HG03103 (cell line): Measurements from ENCODE around the gene KIRREL3.
A peak's percentile ranks its signal among the peaks of the same experiment; 100 is the strongest.

Experiments
- ATAC-seq: cut with Tn5 transposase; IDR thresholded peaks from one replicate; pipeline ENCODE4 v1.9.1; 2021; ENCODE audit warnings: low read depth; ENCODE audit not compliant: unreplicated experiment

KIRREL3 gene

DNA sequence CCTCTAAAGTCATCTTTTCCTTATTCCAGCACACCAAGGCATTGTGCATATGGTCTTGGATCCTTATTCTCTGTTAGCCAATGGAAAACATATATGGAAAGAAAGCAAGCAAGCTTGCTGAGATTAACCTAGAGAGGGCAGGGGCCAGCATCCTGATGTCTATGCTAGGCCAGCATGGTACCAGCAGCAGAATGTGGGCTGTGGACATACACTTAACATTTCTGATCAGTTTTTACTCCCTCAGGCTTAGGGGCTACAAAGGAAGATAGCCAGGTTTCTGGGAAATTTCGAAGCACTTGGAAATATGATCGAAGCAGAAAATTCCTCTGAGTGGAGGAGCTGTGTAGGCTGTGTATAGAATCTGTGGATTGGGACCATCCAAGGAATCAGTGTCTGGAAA, 578.1 kb downstream of the KIRREL3 start:
- ATAC-seq, result no peak

DNA sequence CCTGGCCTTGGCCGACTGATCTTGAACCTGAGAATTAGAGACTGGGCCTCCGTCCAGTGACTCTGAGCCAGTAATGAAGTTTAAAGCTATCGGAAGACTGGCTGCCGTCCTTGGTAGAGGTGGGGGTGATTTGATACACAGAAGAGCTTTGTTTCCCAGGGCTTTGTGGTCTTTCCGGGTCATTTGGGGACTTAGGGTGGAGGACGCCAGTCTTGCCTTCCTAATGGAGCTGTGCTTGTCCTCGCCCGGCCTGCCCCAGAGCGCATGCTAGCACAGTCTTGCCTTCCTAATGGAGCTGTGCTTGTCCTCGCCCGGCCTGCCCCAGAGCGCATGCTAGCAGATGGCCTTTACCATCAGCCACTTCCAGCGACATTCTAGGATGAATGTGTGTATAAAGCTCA, 579.3 kb downstream of the KIRREL3 start:
- no peak for ATAC-seq

DNA sequence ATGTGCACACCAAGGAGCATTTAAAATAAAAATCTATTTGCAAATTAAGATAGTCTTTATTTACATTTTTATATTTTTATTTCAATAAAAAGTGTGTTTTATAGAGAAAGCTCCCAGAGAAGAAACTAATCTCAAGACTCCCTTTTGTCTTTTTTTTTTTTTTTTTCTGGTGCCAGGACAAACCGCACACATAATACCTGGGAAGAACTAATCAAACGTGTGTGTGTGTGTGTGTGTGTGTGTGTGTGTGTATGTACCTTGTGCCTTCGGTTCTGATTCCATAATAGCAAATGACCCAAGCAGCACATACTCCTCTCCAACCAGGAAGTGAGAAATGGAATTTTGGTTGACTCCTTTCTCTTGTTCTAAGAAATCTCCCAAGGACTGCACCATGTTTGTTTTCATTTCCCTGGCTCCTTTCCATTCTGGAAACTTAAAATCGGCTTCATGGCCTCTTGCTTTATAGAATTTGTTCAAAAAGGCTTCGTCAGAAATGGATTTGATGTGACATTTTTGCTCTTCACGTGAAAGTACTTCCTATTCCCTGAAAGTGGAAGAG, 579.8 kb downstream of the KIRREL3 start:
- no peak for ATAC-seq

DNA sequence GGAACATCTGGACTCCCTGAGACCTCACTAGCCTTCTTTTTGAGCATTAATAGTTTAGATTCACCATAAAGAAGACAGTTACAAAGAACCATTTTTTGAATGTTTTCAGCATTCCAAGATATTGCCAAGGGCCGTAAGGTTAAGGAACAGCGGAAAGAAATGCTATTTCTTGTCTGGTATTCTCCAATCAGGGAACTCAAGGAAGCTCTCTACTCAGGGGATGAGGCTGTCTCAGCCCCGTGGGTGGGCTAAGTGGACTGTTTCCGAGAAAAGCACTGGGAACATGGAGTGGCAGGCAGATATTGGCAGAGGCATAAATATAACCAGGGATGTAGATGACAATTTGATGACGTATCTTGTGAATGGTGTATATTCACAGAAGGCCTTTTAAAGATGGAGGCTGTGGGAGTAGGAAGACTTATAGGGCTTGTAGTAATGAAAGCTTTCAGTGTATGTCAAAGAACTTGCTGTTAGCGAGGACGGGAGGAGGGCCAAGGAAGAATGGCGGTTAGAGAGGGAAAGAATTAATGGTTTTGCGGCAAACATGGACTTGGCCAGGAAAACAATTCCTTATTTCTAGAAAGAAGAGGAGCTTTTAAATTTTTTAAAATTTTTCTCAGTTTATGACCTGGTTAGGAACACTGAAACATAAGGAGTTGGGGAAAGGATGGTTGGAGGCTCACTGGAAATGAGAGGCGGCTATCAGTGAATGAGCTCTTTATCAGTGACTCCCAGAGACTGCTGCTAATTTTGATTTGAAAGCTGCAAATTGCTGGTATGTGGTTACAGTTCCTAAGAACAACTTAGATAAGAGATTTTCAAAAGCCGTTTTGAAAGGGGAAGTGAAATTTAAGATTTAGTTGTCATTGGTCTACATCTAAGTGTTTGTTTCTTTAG, 580.5 kb downstream of the KIRREL3 start:
- peak; percentile 78 for ATAC-seq

DNA sequence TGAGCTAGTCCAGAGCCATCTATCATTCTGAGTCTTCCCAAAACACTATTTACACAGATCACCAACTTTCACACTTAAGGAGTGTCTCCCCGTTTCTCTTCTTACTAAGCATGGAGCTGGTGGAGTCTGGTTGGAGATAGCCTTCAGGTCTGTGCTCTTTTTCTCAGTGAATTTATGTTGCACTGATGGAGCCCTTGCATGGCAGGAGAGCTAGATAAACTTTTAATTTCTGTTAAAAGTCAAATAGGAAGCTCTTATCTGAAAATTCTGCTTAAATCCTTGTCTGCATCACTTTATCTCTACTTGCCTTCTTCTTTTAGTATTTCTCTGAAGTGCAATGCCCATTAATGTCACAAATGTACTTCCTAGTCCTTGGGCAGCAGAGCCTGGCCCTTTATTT, 581.7 kb downstream of the KIRREL3 start:
- ATAC-seq, result no peak

DNA sequence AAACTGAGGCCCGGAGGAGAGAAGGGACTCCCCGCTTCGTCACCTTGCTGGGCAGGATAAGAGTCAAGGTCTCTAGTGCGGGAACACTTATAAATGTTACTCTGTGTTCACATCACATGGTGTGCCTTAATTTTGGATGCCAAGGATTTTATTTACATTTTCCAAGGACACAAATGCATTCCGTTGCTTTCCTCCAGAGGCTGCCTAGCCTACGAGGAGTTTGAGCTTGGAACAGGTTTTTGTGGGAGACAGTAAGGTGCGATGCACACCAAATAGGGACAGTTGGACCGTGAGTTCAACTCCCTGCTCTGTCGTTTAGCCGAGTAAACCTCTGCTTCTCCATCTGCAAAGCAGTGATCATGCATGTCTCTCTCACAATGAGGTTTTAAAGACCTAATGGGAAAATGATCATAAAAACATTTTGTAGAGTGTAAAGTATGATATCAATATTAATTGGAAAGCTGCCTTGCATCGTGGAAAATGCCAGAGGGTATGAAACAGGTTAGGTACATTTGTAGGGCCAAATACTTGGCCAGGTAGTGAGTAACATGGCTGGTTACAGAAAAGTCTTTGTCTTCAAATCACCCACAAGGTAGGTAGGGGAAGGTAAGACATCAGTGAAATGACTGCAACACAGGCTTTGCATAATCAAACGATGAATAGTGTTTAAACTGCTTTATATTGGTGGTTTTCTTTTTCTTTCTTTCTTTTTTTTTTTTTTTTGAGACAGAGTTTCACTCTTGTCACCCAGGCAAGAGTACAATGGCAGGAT, 583.3 kb downstream of the KIRREL3 start:
- ATAC-seq, result no peak

DNA sequence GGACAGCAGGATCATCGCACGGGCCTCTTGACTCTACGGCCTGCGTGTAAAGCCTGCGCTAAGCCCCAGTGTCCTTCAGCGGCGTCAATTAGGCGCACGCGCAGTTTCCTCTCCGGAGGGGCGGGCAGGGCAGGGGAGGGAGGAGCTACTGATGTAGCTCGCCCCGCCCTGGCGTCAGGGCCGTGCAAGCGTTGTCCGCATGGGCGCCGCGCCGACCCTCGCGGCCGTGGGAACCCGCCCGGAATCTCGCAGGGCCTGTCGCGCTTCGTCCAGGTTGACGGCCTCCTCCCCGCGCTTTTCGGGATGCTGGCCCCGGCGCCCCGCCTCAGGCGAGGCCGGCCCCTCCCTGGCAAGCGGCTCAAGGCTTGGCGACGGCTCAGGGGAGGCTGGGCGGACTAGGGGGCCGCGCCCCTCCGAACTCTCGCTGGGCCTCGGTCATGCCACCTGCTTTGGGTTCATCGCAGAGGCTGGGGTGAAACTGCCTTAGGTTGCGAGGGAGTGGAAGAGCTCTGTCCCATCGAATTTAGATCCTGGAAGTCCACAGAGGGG, 584.0 kb downstream of the KIRREL3 start:
- ATAC-seq, result peak; percentile 67

DNA sequence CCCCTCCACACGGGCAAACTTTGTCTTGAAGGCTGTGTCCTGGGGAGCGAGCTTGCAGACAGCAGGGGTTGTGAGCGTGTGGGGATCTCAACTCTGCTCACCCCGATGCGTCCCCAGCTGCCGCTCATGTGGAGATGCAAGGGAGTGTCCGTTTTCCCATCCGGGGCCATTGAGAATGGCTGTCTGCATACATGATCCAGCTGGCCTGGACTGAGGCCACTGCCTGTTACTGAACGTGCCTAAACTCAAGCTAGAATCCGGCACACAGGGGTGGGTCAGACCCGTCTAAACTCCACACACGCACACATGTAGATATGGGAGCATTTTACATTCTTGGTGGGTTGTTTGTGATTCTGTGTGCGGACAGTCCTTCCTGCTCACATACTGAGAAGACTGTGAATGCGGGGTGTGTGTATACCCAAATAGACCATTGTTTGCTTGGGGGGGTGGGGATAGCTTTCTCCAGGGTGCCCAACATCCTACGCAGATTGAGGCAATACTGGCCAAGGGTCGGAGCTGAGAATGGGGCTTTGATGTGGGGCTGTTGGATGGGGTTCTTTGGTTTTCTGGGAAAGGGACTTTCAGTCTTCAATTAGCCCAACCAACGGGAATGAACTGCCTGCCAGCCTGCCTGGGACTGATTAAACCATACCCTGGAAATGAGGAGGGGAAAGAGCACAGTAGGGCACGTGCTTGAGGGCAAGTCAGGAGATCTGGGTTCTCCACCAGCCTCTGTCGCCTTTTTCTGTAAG, 584.7 kb downstream of the KIRREL3 start:
- ATAC-seq, result no peak

DNA sequence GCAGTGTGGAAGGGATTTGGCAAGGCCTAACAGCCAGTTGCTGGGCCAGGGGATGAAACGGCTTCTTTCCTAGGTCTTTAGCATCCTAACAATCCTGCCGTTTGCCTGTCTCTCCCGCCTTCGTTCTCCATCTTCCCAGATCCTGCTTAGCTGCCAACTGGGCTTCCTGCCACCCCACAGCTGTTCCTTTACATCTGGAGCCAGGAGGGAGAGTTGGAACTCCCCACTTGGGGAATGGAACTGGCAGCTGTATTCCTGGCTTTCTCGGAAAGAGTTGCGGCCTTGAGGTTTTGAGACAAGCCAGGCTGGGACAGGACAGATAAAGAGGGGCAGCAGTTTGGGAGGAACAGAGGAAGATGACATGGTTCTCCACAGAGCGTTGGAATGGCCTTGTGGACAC, 585.4 kb downstream of the KIRREL3 start:
- no peak for ATAC-seq

DNA sequence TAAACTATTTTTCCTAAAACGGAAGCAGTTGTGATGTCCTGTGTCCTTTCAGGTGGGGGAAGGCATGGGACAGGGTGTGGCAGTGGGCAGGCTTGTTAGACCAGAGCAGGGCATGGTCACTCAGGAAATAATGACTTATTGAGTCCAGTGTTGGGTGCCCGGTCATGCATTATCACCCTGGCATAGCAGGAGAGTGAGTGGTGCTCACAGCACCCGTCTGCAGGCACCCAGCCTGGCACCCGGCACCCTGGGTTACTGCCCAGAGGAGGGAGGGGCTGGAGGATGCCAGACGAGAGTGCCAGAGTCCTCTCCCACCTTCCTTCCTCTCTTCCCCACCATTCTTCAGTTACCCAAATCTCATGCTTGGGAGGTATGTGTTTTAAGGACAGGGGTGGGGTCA, 586.0 kb downstream of the KIRREL3 start:
- ATAC-seq, result no peak

DNA sequence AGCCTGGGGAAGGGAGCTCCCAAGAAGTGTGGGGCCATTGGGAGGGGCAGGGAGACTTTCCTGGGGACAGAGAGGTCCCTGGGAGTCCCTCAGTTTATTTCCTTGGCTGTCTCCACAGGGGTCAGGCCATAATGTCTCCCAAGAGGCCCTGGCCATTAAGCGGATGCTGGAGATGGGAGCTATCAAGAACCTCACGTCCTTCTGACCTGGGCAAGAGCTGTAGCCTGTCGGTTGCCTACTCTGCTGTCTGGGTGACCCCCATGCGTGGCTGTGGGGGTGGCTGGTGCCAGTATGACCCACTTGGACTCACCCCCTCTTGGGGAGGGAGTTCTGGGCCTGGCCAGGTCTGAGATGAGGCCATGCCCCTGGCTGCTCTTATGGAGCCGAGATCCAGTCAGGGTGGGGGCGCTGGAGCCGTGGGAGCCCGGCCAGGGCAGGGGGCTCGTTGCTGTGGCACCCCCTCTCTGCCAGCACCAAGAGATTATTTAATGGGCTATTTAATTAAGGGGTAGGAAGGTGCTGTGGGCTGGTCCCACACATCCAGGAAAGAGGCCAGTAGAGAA, 586.6 kb downstream of the KIRREL3 start:
- no peak for ATAC-seq

DNA sequence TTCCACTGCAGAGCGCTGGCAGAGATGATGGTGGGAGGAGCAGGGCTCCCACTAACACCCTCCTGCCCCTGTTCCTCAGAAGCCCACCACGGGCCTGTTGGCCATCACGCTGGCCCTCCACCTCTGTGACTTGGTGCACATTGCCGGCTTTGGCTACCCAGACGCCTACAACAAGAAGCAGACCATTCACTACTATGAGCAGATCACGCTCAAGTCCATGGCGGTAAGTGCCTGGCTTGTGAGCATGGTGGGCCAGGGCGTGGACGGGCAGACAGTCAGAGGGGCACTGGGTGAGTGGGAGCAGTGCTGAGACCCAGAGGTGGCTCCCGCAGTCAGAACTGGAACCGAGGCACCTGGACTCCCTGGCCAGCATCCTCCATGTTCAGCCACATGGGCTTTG, 587.1 kb downstream of the KIRREL3 start:
- no peak for ATAC-seq

DNA sequence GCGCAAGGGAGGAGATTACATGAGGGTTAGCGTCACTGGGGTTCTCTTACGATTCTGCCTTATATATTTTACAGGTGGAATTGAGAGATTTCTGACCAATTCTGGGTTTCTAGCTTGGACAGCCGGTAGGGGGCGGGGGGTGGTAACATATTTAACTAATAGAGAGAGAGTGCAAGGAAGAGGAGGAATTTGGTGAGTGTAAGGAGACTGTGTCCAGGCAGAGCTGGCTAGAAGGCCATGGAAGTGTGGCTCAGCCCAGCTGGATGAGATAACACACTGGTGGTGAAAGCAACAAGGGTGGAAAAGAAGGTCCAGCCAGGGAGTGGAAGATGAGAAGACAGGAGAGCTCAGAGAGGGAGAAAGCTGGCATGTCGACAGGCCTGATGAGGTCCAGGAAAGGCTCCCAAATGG, 588.6 kb downstream of the KIRREL3 start:
- no peak for ATAC-seq

DNA sequence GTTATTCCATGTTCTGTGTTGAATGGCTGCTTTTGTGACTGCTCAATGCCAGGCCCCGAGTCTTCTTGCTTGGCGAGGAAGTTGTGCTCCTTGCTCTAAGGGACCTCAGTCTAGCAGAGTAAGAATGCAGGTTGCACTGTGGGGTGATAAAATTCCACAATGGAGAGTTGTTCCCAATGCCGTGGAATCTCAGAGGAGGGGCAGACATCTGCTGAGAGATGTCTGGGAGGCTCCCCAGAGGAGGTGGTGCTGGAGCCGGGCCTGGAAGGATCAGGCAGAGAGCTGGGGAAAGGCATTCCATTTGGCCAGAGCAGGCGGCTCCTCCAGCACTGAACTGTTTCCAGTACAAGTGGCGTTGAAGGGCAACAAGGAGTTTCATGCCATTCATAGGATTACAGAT, 589.9 kb downstream of the KIRREL3 start:
- ATAC-seq, result no peak

DNA sequence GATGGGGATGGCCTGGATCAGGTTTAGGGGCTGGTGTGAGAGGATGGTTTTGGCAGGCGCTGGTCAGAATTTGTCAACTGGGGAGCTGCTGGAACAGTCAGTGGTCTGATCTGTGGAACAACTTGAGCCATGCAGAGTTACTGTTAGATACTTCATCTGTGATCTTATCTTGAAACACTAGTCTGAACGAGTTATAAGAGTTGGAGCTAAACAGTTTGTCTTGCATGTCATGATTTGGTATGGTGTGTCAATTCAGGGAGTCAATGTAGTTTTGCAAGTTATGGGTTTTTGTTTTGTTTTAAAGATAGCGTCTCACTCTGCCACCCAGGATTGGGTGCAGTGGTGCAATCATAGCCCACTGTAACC, 591.0 kb downstream of the KIRREL3 start:
- ATAC-seq, result no peak

DNA sequence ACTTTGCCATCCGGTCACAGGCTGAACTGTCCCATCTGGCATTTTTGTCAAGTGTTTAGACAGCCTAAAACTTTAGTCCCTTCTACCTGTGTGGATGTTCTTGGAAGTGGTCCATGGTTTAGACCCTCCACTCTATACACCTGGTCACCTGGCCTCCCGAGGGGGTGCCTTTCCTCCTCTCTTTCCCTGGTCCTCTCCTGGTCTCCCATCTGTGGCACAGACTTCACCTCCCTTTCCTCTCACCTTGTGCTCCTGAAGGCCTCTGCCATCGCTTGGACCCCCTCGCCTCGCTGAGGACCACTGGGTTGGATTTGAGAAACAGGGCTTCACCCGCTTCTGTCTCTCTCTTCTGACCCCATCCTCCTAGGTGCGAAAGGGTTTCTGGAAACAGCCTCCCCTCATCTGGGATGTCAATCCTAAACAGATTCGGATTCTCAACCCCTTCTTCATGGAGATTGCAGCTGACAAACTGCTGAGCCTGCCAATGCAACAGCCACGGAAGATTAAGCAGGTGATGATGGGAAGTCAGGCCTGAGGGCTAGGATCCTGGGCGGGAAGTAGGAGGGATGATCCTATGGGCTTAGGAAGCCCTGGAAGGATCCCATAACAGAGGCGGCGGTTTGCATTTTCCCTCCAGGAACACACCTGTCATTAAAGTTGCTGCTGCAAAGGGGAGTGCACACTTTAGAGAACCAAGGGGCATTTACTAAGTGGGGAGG, 591.5 kb downstream of the KIRREL3 start:
- ATAC-seq, result no peak

DNA sequence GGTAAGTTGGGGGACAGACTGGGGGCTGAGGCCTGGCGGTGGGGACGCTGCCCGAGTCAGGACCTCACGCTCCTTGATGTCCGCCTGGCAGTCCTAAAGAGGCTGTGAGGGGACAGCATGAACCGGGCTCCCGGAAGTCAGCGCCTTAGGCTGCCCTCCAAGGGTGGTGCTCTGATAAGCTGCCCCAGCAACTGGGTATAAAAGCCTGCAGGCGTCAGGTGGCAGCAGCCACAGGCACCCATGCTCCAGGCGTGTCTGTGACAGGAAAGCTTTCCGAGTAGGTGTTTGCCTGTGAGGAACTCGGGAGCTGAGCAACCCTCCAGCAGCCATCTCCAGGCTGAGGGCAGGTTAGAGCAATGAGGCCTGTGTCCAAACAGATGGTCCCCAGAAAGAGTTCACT, 592.1 kb downstream of the KIRREL3 start:
- no peak for ATAC-seq

DNA sequence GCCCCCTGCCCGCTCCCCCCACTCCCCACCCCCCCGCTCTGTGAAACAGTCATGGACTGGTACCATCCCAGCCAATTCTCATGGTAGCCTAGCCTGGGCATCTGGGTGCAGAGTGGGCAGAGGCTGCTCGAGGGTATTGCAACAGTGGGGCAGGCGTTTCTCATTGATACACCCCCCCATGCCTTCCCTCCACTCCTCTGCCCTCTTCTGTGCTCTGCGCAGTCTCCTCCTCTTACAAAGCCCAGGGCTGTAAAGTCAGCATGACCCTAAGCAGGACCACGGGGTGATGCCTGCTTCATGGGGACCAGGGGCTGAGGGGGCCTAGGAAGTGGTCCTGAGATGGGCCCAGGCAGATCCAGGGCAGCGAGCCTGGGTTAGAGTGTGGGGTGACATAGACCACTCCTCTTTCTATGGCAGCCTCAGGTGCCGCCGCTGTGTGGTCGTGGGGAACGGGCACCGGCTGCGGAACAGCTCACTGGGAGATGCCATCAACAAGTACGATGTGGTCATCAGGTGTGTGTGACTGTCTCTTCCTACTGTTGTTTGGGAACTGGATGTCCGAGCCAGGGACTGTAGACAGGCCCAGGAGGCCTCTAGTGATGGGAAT, 592.8 kb downstream of the KIRREL3 start:
- no peak for ATAC-seq

DNA sequence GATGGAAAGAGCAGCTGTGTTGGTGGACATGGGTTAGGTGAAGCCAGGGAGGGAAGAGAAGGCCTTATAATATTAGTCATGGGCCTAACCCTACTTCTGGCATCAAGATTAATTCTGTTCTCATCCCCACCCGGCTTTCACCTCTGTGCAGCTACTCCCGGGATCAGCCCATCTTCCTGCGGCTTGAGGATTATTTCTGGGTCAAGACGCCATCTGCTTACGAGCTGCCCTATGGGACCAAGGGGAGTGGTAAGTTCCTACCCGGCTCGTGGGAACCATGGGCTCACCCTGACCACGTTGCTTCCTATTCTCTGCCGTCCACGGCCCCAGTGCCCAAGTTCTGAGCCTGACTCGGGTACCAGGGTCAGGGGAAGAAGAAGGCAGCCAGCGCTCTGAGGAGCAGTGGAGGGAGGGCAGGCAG, 593.5 kb downstream of the KIRREL3 start:
- no peak for ATAC-seq
